Tibial nerve (tissue), 4 donors: ENCODE data around the gene TPK1. TPM values are rescaled to one million over a fixed set of nuclear protein-coding genes. Genes with fewer than 3 reads are reported as not detected.

ENCODE experiments used
- DNase-seq, 2 donors: peaks; one replicate each; pipeline ENCODE4 v3.0.0-alpha.2; 2019; ENCODE audit warnings: low spot score in 2 of 2
- H3K27ac ChIP-seq, 4 donors: fragments of 200-600 bp; sonication (generic) in 3 of 4; one replicate each; pipeline ENCODE4 v1.5.1; 2017 to 2019; ENCODE audit warnings: mild to moderate bottlenecking in 1 of 4
- H3K27me3 ChIP-seq, 2 donors: fragments of 200-600 bp; sonication (generic) in 1 of 2; one replicate each; pipeline versions ENCODE4 v1.5.1 to v1.6.0; 2017 to 2019
- H3K36me3 ChIP-seq, 3 donors: fragments of 200-600 bp; sonication (generic); one replicate each; pipeline ENCODE4 v1.5.1; 2018 to 2019
- H3K4me1 ChIP-seq, 4 donors: fragments of 200-600 bp; sonication (generic) in 3 of 4; one replicate each; pipeline ENCODE4 v1.5.1; 2017 to 2019
- H3K4me3 ChIP-seq, 4 donors: fragments of 200-600 bp; sonication (generic) in 3 of 4; one replicate each; pipeline ENCODE4 v1.5.1; 2017 to 2019; ENCODE audit warnings: mild to moderate bottlenecking in 1 of 4, moderate library complexity in 1 of 4
- H3K9me3 ChIP-seq, 4 donors: fragments of 200-600 bp; sonication (generic) in 3 of 4; one replicate each; pipeline ENCODE4 v1.5.1; 2017 to 2019
- CTCF ChIP-seq, 5 experiments: fragments of 200-600 bp in 3 of 5; fragments of 450-650 bp in 2 of 5; sonication (generic) in 3 of 5; IDR thresholded peaks; one replicate each; pipeline ENCODE4 v1.5.1; 2016 to 2019; ENCODE audit warnings: antibody characterized with exemption in 5 of 5, mild to moderate bottlenecking in 3 of 5, moderate library complexity in 2 of 5
- EP300 ChIP-seq, 2 donors: sonication (generic); formaldehyde crosslinking; IDR thresholded peaks; one replicate each; pipeline ENCODE4 v1.6.1; 2017; ENCODE audit warnings: antibody characterized with exemption in 2 of 2, mild to moderate bottlenecking in 1 of 2
- POLR2A ChIP-seq, 2 donors: fragments of 450-650 bp; IDR thresholded peaks; one replicate each; pipeline ENCODE4 v1.6.1; 2017; ENCODE audit warnings: antibody characterized with exemption in 2 of 2, mild to moderate bottlenecking in 2 of 2, moderate library complexity in 2 of 2
- WGBS, 2 donors: methylation state at CpG; one replicate each; pipeline ENCODE4 v1.1.5; 2018; 5-methylcytosine and 5-hydroxymethylcytosine counted together
- total RNA-seq, 4 donors: library from RNA; depleted of rRNA; stranded (reverse); fragments of >200 nt; gene quantifications; one replicate each; pipeline ENCODE4 v1.1.0, GENCODE V29; 2016

TPK1 gene
- total RNA-seq, 4 donors from 2014 or later: 4.5 to 18.8 (median 8.3) TPM

- WGBS, 2 donors: 80 to 84% methylated on average over 3 of the region's 3 CpGs
- H3K27ac ChIP-seq: no peak overlapping the region
- DNase-seq: no peak
- TF ChIP-seq POLR2A (IDR thresholded peaks at IDR 0.05) (no peak), EP300 (IDR thresholded peaks at IDR 0.05) (no peak), CTCF (IDR thresholded peaks at IDR 0.05) (no peak)
- H3K9me3 ChIP-seq: no peaks in the 10 kb centered on the region
- no peaks in the 10 kb centered on the region for H3K36me3 ChIP-seq
- H3K27me3 ChIP-seq: no peaks in the 10 kb centered on the region
- no peaks in the 10 kb centered on the region for H3K4me1 ChIP-seq
- no peak overlapping the region for H3K4me3 ChIP-seq
These were observed 30.3 kb upstream of the TPK1 start for GRCh38 chr7:144866189-144866588.

DNA sequence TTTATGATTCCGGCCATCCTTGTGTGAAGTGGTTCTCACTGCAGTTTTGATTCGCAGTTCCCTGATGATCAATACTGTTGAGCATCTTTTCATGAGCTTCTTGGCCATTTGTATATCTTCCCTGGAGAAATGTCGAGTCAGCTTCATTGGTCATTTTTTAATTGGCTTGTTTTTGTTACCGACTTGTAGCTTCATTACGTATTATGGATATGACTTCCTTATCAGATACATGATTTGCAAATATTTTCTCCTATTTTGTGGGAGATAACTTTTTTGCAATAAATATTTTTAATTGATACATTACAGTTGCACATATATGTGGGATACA lies 27.4 kb upstream of the TPK1 start:
- no peak for TF ChIP-seq CTCF (IDR thresholded peaks at IDR 0.05)
- TF ChIP-seq EP300 (IDR thresholded peaks at IDR 0.05): no peak
- TF ChIP-seq POLR2A (IDR thresholded peaks at IDR 0.05): no peak
- no peaks in the 10 kb centered on the region for H3K9me3 ChIP-seq
- H3K27me3 ChIP-seq: no peaks in the 10 kb centered on the region
- 90 to 94% methylated on average over 5 of the region's 5 CpGs for WGBS, 2 donors
- no peak overlapping the region for H3K4me3 ChIP-seq
- DNase-seq: no peak
- H3K4me1 ChIP-seq: no peaks in the 10 kb centered on the region
- H3K36me3 ChIP-seq: no peaks in the 10 kb centered on the region
- no peak overlapping the region for H3K27ac ChIP-seq

DNA sequence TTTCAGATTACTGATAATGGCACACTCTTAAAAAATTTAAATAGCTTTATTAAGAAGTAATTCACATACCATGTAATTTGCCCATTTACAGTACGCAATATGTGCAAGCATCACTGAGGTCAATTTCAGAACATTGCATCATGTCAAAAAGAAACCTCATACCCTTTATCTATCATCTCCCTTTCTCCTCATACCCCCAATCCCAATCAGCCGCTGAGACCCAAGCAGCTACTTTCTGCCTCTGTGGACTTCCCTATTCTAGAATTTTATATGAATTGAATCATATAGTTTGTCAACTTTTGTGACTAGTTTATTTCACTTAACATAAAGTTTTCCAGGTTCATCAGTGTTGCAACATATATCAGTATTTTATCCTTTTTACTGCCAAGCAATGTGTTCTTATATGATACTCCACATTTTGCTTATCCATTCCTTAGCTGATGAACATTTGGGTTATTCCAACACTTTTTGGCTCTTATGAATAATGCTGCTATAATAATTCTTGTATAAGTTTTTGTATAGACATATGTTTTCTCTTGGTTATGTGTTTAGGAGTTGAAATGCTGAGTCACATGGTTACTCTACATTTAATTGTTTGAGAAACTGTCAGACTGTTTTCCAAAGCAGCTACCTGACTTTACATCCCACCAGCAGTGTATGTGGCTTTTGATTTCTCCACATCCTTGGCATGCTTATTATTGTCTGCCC lies 26.9 kb upstream of the TPK1 start:
- no peaks in the 10 kb centered on the region for H3K9me3 ChIP-seq
- H3K27ac ChIP-seq: no peak overlapping the region
- no peaks in the 10 kb centered on the region for H3K27me3 ChIP-seq
- H3K4me3 ChIP-seq: no peak overlapping the region
- no peaks in the 10 kb centered on the region for H3K36me3 ChIP-seq
- DNase-seq: no peak
- no peaks in the 10 kb centered on the region for H3K4me1 ChIP-seq
- TF ChIP-seq POLR2A (IDR thresholded peaks at IDR 0.05): no peak
- 95% methylated on average over 2 of the region's 2 CpGs for WGBS, 2 donors

GRCh38 chr7:144859739-144860138 lies 23.9 kb upstream of the TPK1 start:
- Histone ChIP-seq H3K27ac (no peak overlapping the region), H3K4me3 (no peak overlapping the region), H3K36me3 (no peaks in the 10 kb centered on the region), H3K9me3 (no peaks in the 10 kb centered on the region), H3K27me3 (no peaks in the 10 kb centered on the region), H3K4me1 (no peaks in the 10 kb centered on the region)
- 62 to 72% methylated on average over 3 of the region's 3 CpGs for WGBS, 2 donors
- no peak for TF ChIP-seq POLR2A (IDR thresholded peaks at IDR 0.05)
- no peak for TF ChIP-seq EP300 (IDR thresholded peaks at IDR 0.05)
- TF ChIP-seq CTCF (IDR thresholded peaks at IDR 0.05): no peak
- no peak for DNase-seq

GRCh38 chr7:144857463-144857862 lies 21.6 kb upstream of the TPK1 start:
- Histone ChIP-seq H3K27ac (no peak overlapping the region), H3K36me3 (no peaks in the 10 kb centered on the region), H3K4me1 (no peaks in the 10 kb centered on the region), H3K27me3 (no peaks in the 10 kb centered on the region), H3K4me3 (no peak overlapping the region), H3K9me3 (no peaks in the 10 kb centered on the region)
- no peak for TF ChIP-seq EP300 (IDR thresholded peaks at IDR 0.05)
- no peak for TF ChIP-seq CTCF (IDR thresholded peaks at IDR 0.05)
- TF ChIP-seq POLR2A (IDR thresholded peaks at IDR 0.05): no peak
- WGBS, 2 donors: 27 to 46% methylated on average over 1 of the region's 1 CpG
- DNase-seq: no peak
